Gastrocnemius medialis (tissue), 4 donors: Measurements from ENCODE around the gene GJA8.

Experiments
- POLR2A ChIP-seq, 2 donors: fragments of 450-650 bp; IDR thresholded peaks; one replicate each; pipeline ENCODE4 v1.6.1; 2017; ENCODE audit warnings: antibody characterized with exemption in 2 of 2, mild to moderate bottlenecking in 2 of 2, moderate library complexity in 2 of 2
- TF ChIP-seq, protein P1 (sequence below), 5 experiments: fragments of 450-650 bp in 3 of 5; fragments of 200-600 bp in 2 of 5; sonication (generic) in 2 of 5; IDR thresholded peaks in 4 of 5; conservative IDR thresholded peaks in 1 of 5; 1 replicate in 4 of 5; 2 replicates in 1 of 5; pipeline ENCODE4 v1.5.1; 2016 to 2019; ENCODE audit warnings: antibody characterized with exemption in 5 of 5, mild to moderate bottlenecking in 3 of 5, moderate library complexity in 3 of 5

DNA sequence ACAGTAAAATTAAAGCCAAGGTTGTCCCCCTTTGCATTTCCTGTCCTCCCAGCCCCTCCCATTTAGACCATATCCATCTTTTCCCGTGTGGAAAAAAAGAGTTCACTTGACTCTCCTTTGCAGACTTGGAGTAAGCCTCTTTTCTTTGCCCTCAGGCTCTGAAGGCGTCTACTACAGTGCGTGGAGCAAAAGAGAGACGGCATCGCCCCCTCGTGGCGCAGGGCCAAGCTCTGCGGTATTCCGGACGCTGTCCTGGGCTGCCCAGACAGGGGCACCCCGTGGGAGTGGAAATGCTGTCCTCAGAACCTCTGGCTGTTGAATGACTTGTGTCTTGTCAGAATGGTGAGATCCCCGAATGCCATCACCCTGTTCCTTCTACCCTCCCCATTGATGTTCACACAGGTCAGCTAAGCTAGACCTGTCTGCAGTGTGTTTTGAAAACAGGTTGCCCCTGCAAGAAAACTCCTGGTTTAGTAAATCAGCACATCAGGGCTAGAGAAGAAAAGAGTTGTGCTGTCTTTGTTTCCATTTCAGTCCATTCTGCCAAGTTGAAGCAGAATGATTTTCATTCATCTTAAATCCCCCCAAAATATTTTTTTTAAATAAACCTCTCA lies 12.3 kb upstream of the GJA8 start:
- TF ChIP-seq, protein P1, sequence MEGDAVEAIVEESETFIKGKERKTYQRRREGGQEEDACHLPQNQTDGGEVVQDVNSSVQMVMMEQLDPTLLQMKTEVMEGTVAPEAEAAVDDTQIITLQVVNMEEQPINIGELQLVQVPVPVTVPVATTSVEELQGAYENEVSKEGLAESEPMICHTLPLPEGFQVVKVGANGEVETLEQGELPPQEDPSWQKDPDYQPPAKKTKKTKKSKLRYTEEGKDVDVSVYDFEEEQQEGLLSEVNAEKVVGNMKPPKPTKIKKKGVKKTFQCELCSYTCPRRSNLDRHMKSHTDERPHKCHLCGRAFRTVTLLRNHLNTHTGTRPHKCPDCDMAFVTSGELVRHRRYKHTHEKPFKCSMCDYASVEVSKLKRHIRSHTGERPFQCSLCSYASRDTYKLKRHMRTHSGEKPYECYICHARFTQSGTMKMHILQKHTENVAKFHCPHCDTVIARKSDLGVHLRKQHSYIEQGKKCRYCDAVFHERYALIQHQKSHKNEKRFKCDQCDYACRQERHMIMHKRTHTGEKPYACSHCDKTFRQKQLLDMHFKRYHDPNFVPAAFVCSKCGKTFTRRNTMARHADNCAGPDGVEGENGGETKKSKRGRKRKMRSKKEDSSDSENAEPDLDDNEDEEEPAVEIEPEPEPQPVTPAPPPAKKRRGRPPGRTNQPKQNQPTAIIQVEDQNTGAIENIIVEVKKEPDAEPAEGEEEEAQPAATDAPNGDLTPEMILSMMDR (IDR thresholded peaks at IDR 0.05 in 4 of 5, conservative IDR thresholded peaks at IDR 0.05 in 1 of 5) = peak in 2 of 5 experiments; percentile 41 to 43
- no peak for TF ChIP-seq POLR2A (IDR thresholded peaks at IDR 0.05)
